Measurements from ENCODE around the gene RMND5B. TPM values are rescaled to one million over a fixed set of nuclear protein-coding genes. Genes with fewer than 3 reads are reported as not detected.
"Not testable (repeated sequence)": the region's sequence is repeated elsewhere in the genome, so short reads cannot be mapped to it uniquely, and the experiment has no call there.

Gene RMND5B, protein sequence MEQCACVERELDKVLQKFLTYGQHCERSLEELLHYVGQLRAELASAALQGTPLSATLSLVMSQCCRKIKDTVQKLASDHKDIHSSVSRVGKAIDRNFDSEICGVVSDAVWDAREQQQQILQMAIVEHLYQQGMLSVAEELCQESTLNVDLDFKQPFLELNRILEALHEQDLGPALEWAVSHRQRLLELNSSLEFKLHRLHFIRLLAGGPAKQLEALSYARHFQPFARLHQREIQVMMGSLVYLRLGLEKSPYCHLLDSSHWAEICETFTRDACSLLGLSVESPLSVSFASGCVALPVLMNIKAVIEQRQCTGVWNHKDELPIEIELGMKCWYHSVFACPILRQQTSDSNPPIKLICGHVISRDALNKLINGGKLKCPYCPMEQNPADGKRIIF
- total RNA-seq (10 to 100 TPM; 35.0 to 38.8 TPM), polyA plus RNA-seq (10 to 100 TPM; 28.2 to 38.9 TPM)
- long read RNA-seq, donor 1, full-length matches to known transcripts: 152 of 253 reads
- long read RNA-seq, donor 1, partial matches to known transcripts: 49 of 253 reads
- long read RNA-seq, donor 1, other reads (novel, unspliced or antisense): 52 of 253 reads
- long read RNA-seq, donor 2, transcript RMND5B-201 (11 exons, 1,929 nt): major isoform, 22 of 56 reads
- long read RNA-seq, donor 2, partial matches to known transcripts: 12 of 56 reads
- long read RNA-seq, donor 2, other reads (novel, unspliced or antisense): 21 of 56 reads

- Histone ChIP-seq H3K27me3 (ENCODE audit: control insufficient read depth in 1 of 2, insufficient read depth in 2 of 2, low read length in 1 of 2) (no peaks in the 10 kb centered on the region), H3K4me1 (ENCODE audit: control insufficient read depth in 1 of 2, insufficient read depth in 2 of 2, low read length in 2 of 2) (no peaks in the 10 kb centered on the region), H3K4me3 (ENCODE audit: low read length in 2 of 2) (peak within 1 kb of the TSS; percentile 38 to 67), H3K27ac (ENCODE audit: low read depth in 1 of 2, low read length in 2 of 2) (peak within 1 kb of the TSS; percentile 61 to 81), H3K9me3 (ENCODE audit: control insufficient read depth, low read length) (no peaks in the 10 kb centered on the region), H3K36me3 (ENCODE audit: control insufficient read depth in 1 of 2, insufficient read depth in 2 of 2, low read length in 1 of 2) (peaks cover 0 to 2% of the 10 kb centered on the region in 2 donors)
- peak; percentile 88 to 96 for DNase-seq
- peak; percentile 95 for ATAC-seq (ENCODE audit: low FRiP score)
- WGBS, 2 donors: 0% methylated on average over 64 to 102 of the region's 102 CpGs
- intact Hi-C loops (cut with DNase I): no loop called here
Measured at GRCh38 chr5:178130576-178131445, at the start of gene RMND5B. Gene RMND5B, plus strand, starts transcription at chr5:178131014. Its CDS starts 7,106 bp downstream, at chr5:178138120.

DNA sequence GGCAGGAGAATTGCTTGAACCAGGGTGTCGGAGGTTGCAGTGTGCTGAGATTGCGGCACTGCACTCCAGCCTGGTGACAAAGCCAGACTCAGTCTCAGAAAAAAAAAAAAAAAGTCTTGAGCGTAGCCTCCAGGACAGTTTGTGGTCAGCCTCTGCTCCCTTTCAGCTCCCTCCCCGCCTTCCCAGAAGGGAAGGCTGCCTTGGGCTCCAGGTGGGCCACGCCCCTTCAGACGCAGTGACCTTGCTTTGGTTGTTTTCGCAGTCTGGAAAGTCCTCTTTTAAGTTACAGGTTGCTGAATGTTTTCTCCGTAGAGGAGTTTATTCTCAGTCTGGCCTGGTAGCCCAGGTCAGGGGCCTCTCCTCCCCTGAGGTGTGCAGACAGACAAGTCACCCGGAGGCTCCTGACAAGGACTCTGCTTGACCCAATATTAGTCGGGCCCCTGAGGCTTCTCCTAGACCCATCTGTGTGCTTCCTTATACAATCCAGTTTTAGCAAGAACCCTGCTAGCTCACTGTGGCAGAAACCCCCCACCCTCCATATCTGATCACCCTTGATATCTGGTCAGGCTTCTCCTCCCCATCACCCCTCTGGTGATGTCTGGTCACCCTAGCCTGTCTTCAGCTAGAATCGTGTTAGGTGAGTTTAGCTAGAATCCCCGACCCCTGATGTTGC, 49.1 kb upstream of the RMND5B start:
- 58 to 69% methylated on average over 12 of the region's 12 CpGs for WGBS, 2 donors
- ATAC-seq (ENCODE audit: low FRiP score): no peak

DNA sequence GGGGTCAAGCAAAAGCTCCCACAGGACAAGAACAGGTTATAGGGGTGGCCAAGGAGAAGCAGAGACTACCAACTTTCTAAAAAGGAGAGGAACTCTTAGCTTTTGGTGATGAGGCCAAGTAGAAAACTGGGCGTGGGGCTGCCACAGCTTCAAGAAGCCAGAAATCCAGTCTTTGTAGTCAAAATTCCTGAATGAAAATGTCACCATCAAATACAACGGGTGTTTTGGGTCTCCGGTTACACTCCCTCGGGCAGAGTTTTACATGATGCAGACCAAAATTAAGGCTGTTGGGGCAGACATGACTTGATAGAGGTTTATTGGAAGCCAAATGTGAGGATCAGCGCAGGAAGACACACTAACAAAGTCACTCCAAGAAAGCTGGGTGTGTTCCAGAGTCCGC, 46.9 kb upstream of the RMND5B start:
- Histone ChIP-seq H3K9me3 (ENCODE audit: control insufficient read depth, low read length) (no peaks in the 10 kb centered on the region), H3K27me3 (ENCODE audit: control insufficient read depth in 1 of 2, insufficient read depth in 2 of 2, low read length in 1 of 2) (no peaks in the 10 kb centered on the region), H3K27ac (ENCODE audit: low read depth in 1 of 2, low read length in 2 of 2) (no peak overlapping the region), H3K4me3 (ENCODE audit: low read length in 2 of 2) (no peak overlapping the region), H3K4me1 (ENCODE audit: control insufficient read depth in 1 of 2, insufficient read depth in 2 of 2, low read length in 2 of 2) (no peaks in the 10 kb centered on the region), H3K36me3 (ENCODE audit: control insufficient read depth in 1 of 2, insufficient read depth in 2 of 2, low read length in 1 of 2) (no peaks in the 10 kb centered on the region)
- WGBS, 2 donors: 61 to 65% methylated on average over 6 of the region's 6 CpGs
- no peak for ATAC-seq (ENCODE audit: low FRiP score)
- no peak for DNase-seq
- intact Hi-C loops (cut with DNase I): no loop called here

More for the DNA sequence above, 49.1 kb upstream of the RMND5B start:
- Histone ChIP-seq H3K27me3 (ENCODE audit: control insufficient read depth in 1 of 2, insufficient read depth in 2 of 2, low read length in 1 of 2) (no peaks in the 10 kb centered on the region), H3K36me3 (ENCODE audit: control insufficient read depth in 1 of 2, insufficient read depth in 2 of 2, low read length in 1 of 2) (no peaks in the 10 kb centered on the region), H3K4me1 (ENCODE audit: control insufficient read depth in 1 of 2, insufficient read depth in 2 of 2, low read length in 2 of 2) (no peaks in the 10 kb centered on the region), H3K4me3 (ENCODE audit: low read length in 2 of 2) (no peak overlapping the region), H3K27ac (ENCODE audit: low read depth in 1 of 2, low read length in 2 of 2) (no peak overlapping the region), H3K9me3 (ENCODE audit: control insufficient read depth, low read length) (no peaks in the 10 kb centered on the region)
- intact Hi-C loops (cut with DNase I): no loop called here
- no peak for DNase-seq

GRCh38 chr5:178085316-178085715, 45.5 kb upstream of the RMND5B start:
- DNase-seq: no peak
- Histone ChIP-seq H3K4me1 (ENCODE audit: control insufficient read depth in 1 of 2, insufficient read depth in 2 of 2, low read length in 2 of 2) (no peaks in the 10 kb centered on the region), H3K27me3 (ENCODE audit: control insufficient read depth in 1 of 2, insufficient read depth in 2 of 2, low read length in 1 of 2) (no peaks in the 10 kb centered on the region), H3K27ac (ENCODE audit: low read depth in 1 of 2, low read length in 2 of 2) (no peak overlapping the region), H3K36me3 (ENCODE audit: control insufficient read depth in 1 of 2, insufficient read depth in 2 of 2, low read length in 1 of 2) (no peaks in the 10 kb centered on the region), H3K4me3 (ENCODE audit: low read length in 2 of 2) (no peak overlapping the region), H3K9me3 (ENCODE audit: control insufficient read depth, low read length) (no peaks in the 10 kb centered on the region)
- WGBS, 2 donors: 55 to 61% methylated on average over 6 of the region's 6 CpGs
- intact Hi-C loops (cut with DNase I): no loop called here
- ATAC-seq (ENCODE audit: low FRiP score): no peak

- H3K27ac ChIP-seq (ENCODE audit: low read depth in 1 of 2, low read length in 2 of 2): no peak overlapping the region
- ATAC-seq (ENCODE audit: low FRiP score) (no peak), DNase-seq (no peak)
- H3K9me3 ChIP-seq (ENCODE audit: control insufficient read depth, low read length): no peaks in the 10 kb centered on the region
- H3K36me3 ChIP-seq (ENCODE audit: control insufficient read depth in 1 of 2, insufficient read depth in 2 of 2, low read length in 1 of 2): no peaks in the 10 kb centered on the region
- no peaks in the 10 kb centered on the region for H3K4me1 ChIP-seq (ENCODE audit: control insufficient read depth in 1 of 2, insufficient read depth in 2 of 2, low read length in 2 of 2)
- H3K4me3 ChIP-seq (ENCODE audit: low read length in 2 of 2): no peak overlapping the region
- intact Hi-C loops (cut with DNase I): no loop called here
- no peaks in the 10 kb centered on the region for H3K27me3 ChIP-seq (ENCODE audit: control insufficient read depth in 1 of 2, insufficient read depth in 2 of 2, low read length in 1 of 2)
- WGBS, 2 donors: 29 to 34% methylated on average over 24 to 25 of the region's 25 CpGs
Measured at GRCh38 chr5:178086266-178086665, 44.5 kb upstream of the RMND5B start.

GRCh38 chr5:178087199-178087598, 43.6 kb upstream of the RMND5B start:
- intact Hi-C loops (cut with DNase I); H3K36me3 ChIP-seq (ENCODE audit: control insufficient read depth in 1 of 2, insufficient read depth in 2 of 2, low read length in 1 of 2); H3K4me3 ChIP-seq (ENCODE audit: low read length in 2 of 2); H3K4me1 ChIP-seq (ENCODE audit: control insufficient read depth in 1 of 2, insufficient read depth in 2 of 2, low read length in 2 of 2); H3K27ac ChIP-seq (ENCODE audit: low read depth in 1 of 2, low read length in 2 of 2); DNase-seq; H3K27me3 ChIP-seq (ENCODE audit: control insufficient read depth in 1 of 2, insufficient read depth in 2 of 2, low read length in 1 of 2); H3K9me3 ChIP-seq (ENCODE audit: control insufficient read depth, low read length); ATAC-seq (ENCODE audit: low FRiP score): not testable (repeated sequence)
- 88% methylated on average over 5 of the region's 5 CpGs for WGBS, 2 donors

DNA sequence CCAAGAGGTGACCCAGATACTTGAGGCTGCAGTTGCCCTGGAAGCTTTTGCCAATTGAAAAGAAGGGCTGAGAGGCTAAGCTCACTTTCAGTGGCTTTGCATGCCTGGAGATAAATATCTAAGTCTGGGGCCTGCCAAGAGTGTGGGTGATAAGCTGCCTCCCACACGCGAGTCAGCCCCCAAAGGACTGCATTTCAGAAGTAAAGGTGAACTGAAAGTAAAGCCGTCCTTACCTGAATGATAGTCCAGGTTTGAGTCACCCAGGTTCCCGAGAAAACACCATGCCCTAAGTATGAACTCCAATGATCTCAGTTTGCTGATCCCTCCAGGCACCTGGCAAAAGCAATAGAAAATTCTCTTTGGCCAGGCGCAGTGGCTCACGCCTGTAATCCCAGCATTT, 40.0 kb upstream of the RMND5B start:
- ATAC-seq (ENCODE audit: low FRiP score) (no peak), DNase-seq (no peak)
- no peaks in the 10 kb centered on the region for H3K27me3 ChIP-seq (ENCODE audit: control insufficient read depth in 1 of 2, insufficient read depth in 2 of 2, low read length in 1 of 2)
- WGBS, 2 donors: 86 to 90% methylated on average over 6 of the region's 6 CpGs
- H3K4me1 ChIP-seq (ENCODE audit: control insufficient read depth in 1 of 2, insufficient read depth in 2 of 2, low read length in 2 of 2): no peaks in the 10 kb centered on the region
- no peaks in the 10 kb centered on the region for H3K36me3 ChIP-seq (ENCODE audit: control insufficient read depth in 1 of 2, insufficient read depth in 2 of 2, low read length in 1 of 2)
- no peak overlapping the region for H3K4me3 ChIP-seq (ENCODE audit: low read length in 2 of 2)
- peaks cover 2% of the 10 kb centered on the region for H3K9me3 ChIP-seq (ENCODE audit: control insufficient read depth, low read length)
- intact Hi-C loops (cut with DNase I): no loop called here
- H3K27ac ChIP-seq (ENCODE audit: low read depth in 1 of 2, low read length in 2 of 2): no peak overlapping the region

GRCh38 chr5:178093134-178093533, 37.7 kb upstream of the RMND5B start:
- Histone ChIP-seq H3K27ac (ENCODE audit: low read depth in 1 of 2, low read length in 2 of 2) (no peak overlapping the region), H3K9me3 (ENCODE audit: control insufficient read depth, low read length) (peaks cover 2% of the 10 kb centered on the region), H3K4me1 (ENCODE audit: control insufficient read depth in 1 of 2, insufficient read depth in 2 of 2, low read length in 2 of 2) (no peaks in the 10 kb centered on the region), H3K36me3 (ENCODE audit: control insufficient read depth in 1 of 2, insufficient read depth in 2 of 2, low read length in 1 of 2) (no peaks in the 10 kb centered on the region), H3K27me3 (ENCODE audit: control insufficient read depth in 1 of 2, insufficient read depth in 2 of 2, low read length in 1 of 2) (no peaks in the 10 kb centered on the region), H3K4me3 (ENCODE audit: low read length in 2 of 2) (no peak overlapping the region)
- intact Hi-C loops (cut with DNase I): no loop called here
- DNase-seq (no peak), ATAC-seq (ENCODE audit: low FRiP score) (no peak)
- WGBS, 2 donors: 83 to 87% methylated on average over 2 of the region's 2 CpGs

Measured in aorta (tissue), 5 donors.